Loucy (cell line): ENCODE results near the gene LY6G5C.

Experiments used
- H2AFZ ChIP-seq: fragments of 200-600 bp; sonication (generic); 2 replicates; pipeline ENCODE4 v1.6.0; 2016; ENCODE audit warnings: antibody characterized with exemption, mild to moderate bottlenecking, low read length, moderate library complexity
- H3F3A ChIP-seq: fragments of 200-600 bp; 2 replicates; pipeline ENCODE4 v1.6.0; 2016; ENCODE audit warnings: antibody characterized with exemption, low read depth, mild to moderate bottlenecking
- H3K27me3 ChIP-seq: fragments of 200-600 bp; sonication (generic); 2 replicates; pipeline ENCODE4 v1.6.1; 2014; ENCODE audit warnings: low read length, mild to moderate bottlenecking; ENCODE audit not compliant: insufficient read depth, poor library complexity, severe bottlenecking
- H3K36me3 ChIP-seq: fragments of 200-600 bp; sonication (generic); 2 replicates; pipeline ENCODE4 v1.6.1; 2016; ENCODE audit warnings: low read length; ENCODE audit not compliant: insufficient read depth
- H3K4me1 ChIP-seq: fragments of 200-600 bp; sonication (generic); 2 replicates; pipeline ENCODE4 v1.5.1; 2014; ENCODE audit warnings: low read length, mild to moderate bottlenecking; ENCODE audit not compliant: insufficient read depth, poor library complexity, severe bottlenecking
- H3K4me2 ChIP-seq: fragments of 200-600 bp; sonication (generic); 2 replicates; pipeline ENCODE4 v1.6.0; 2014; ENCODE audit warnings: antibody characterized with exemption, low read length, low read depth, mild to moderate bottlenecking; ENCODE audit not compliant: poor library complexity, severe bottlenecking
- H3K4me3 ChIP-seq: fragments of 200-600 bp; sonication (generic); 2 replicates; pipeline ENCODE4 v1.5.1; 2014; ENCODE audit warnings: low read length, mild to moderate bottlenecking, mixed read lengths; ENCODE audit not compliant: poor library complexity, severe bottlenecking
- H3K79me2 ChIP-seq: fragments of 200-600 bp; sonication (generic); 2 replicates; pipeline ENCODE4 v1.6.1; 2014; ENCODE audit warnings: low read length; ENCODE audit not compliant: insufficient read depth
- H3K9ac ChIP-seq: fragments of 200-600 bp; sonication (generic); 2 replicates; pipeline ENCODE4 v1.6.0; 2014; ENCODE audit warnings: mild to moderate bottlenecking, low read depth, low read length, moderate library complexity; ENCODE audit not compliant: poor library complexity, severe bottlenecking
- H3K9me2 ChIP-seq: fragments of 200-600 bp; sonication (generic); replicated peaks from 2 replicates; pipeline ENCODE4 v1.6.1; 2016; ENCODE audit warnings: low read depth, low read length, mixed read lengths
- H3K9me3 ChIP-seq: fragments of 200-600 bp; sonication (generic); 2 replicates; pipeline ENCODE4 v1.6.1; 2014; ENCODE audit warnings: mild to moderate bottlenecking, antibody characterized with exemption, low read length, low read depth; ENCODE audit not compliant: insufficient read depth
- H4K20me1 ChIP-seq: fragments of 200-600 bp; sonication (generic); 2 replicates; pipeline ENCODE4 v1.6.0; 2014; ENCODE audit warnings: antibody characterized with exemption, low read length, mild to moderate bottlenecking; ENCODE audit not compliant: insufficient read depth, poor library complexity, severe bottlenecking
- CTCF ChIP-seq: fragments of 200-600 bp; sonication (generic); conservative IDR thresholded peaks from 2 replicates; pipeline ENCODE4 v1.5.1; 2014; ENCODE audit warnings: mild to moderate bottlenecking, antibody characterized with exemption, low read length
- EZH2phosphoT487 ChIP-seq: fragments of 200-600 bp; IDR thresholded peaks from 2 replicates; pipeline ENCODE4 v1.6.1; 2018; ENCODE audit warnings: antibody characterized with exemption, mild to moderate bottlenecking, moderate library complexity, borderline replicate concordance

LY6G5C gene

DNA sequence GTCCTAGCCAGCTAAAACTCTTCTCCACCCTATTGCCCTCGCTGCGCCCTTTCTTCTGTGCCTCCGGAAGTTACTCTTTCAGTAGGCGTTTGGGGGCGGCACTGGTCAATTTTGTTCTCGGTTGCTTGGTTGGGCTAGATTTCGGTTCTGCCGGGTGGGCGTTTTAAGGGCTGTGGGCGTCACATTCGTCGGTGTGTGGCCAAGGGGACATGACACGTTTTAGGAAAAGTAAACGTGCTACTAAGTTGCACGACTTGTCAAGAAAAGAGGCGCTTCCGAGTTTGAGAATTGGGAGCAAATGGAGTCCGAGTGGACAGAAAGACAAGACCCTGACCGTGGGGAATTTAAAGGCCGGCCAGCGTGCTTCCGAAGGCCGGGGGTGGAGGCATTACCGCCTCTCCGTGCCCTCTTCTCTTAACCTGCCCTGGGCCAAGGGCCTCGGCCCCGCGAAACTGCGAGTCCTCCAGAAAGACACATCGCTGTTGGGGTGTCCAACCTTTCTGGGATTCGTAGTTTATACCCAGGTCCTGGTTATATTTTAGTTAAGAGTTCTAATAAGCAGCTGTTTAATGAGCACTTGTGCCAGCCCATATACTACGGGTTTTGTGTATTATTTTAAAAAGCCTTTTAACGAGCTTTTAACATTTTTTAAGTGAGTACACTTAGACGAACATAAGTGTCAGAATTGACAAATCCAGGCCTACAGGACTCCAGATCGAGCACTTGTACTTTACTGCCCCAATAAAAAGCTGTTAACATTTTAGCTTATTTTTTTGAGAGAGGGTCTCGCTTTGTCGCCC, 27.7 kb downstream of the LY6G5C start:
- no peaks in the 10 kb centered on the region for H3K9me3 ChIP-seq
- H3K36me3 ChIP-seq, result peaks cover 19% of the 10 kb centered on the region; the same call in 1 of the 2 replicates
- peak overlapping the region; percentile 88 for H3K9ac ChIP-seq
- H3K4me3 ChIP-seq, result peak overlapping the region; percentile 81
- peaks cover 51% of the 10 kb centered on the region for H3K79me2 ChIP-seq
- H3K9me2 ChIP-seq, result no peaks in the 10 kb centered on the region
- peaks cover 36% of the 10 kb centered on the region for H4K20me1 ChIP-seq
- H2AFZ ChIP-seq, result peak overlapping the region; percentile 82; the same call in 1 of the 2 replicates
- 0 out of 2 replicates have a peak, but pooled peaks cover 7% of the 10 kb centered on the region for H3F3A ChIP-seq
- H3K4me2 ChIP-seq, result peak overlapping the region; percentile 85
- peak; percentile 28; the same call in 1 of the 2 replicates for TF ChIP-seq CTCF
- no peak for TF ChIP-seq EZH2phosphoT487
- H3K4me1 ChIP-seq, result peaks cover 28% of the 10 kb centered on the region
- H3K27me3 ChIP-seq, result no peaks in the 10 kb centered on the region

DNA sequence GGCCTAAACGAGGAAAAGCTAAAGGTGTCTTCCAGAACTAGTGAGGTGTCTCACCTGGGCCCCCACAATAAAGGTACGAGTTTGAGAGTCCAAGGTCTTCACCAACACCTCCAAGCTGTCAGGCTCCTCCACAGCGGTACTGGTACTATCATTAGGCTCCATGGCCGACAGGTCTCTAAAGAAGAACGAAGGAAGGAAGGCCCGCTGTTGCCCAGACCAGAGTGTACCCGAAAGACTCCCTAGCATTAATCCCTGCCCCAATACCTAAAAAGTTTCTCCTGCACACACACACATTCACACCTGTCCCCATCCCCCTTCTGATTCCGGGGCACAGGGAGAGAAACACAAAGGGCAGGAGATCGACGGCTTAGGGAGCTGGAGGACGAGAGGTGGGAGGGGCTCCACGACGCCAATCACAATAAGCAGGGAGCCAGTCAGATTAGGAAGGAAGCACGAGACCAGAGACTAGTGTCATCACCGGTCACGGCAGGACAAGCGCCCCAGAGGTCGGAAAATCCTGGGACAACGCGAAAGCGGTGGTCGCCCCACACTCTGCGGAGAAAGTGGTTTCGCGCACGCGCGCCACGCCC, 29.2 kb downstream of the LY6G5C start:
- Histone ChIP-seq H4K20me1 (peaks cover 33% of the 10 kb centered on the region), H3K79me2 (peaks cover 58% of the 10 kb centered on the region), H3K9me3 (no peaks in the 10 kb centered on the region), H3K36me3 (peaks cover 32% of the 10 kb centered on the region; the same call in 1 of the 2 replicates), H3K9ac (peak overlapping the region; percentile 88), H3K4me1 (peaks cover 19% of the 10 kb centered on the region), H3K9me2 (no peaks in the 10 kb centered on the region), H3K4me2 (peak overlapping the region; percentile 85), H3F3A (0 out of 2 replicates have a peak, but pooled peaks cover 7% of the 10 kb centered on the region), H2AFZ (peak overlapping the region; percentile 82; the same call in 1 of the 2 replicates), H3K4me3 (peak overlapping the region; percentile 81), H3K27me3 (no peaks in the 10 kb centered on the region)
- no peak for TF ChIP-seq EZH2phosphoT487

DNA sequence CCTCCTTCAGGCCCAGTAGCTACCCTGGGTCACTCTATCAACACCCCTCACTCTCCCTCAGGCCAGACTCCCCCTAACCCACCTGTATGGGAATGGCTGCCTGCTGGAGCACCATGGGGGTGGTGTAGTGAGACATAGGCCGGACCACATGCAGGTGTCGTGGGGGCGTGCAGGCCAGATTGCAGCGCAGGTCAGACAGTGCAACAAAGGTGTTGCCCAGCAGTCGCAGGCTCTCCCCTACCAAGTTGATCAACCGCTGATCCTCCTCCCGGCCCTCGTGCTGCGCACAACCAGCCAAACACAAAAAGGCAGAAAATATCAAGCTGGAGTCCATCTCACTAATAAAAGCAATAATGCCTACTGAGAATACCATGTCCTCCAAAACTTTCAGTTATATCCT, 35.5 kb downstream of the LY6G5C start:
- Histone ChIP-seq H3K36me3 (peaks cover 92% of the 10 kb centered on the region; the same call in 1 of the 2 replicates), H4K20me1 (peaks cover 22% of the 10 kb centered on the region)

More for the DNA sequence above, 35.5 kb downstream of the LY6G5C start:
- H3K79me2 ChIP-seq, result peaks cover 45% of the 10 kb centered on the region
- H3K9me2 ChIP-seq, result no peaks in the 10 kb centered on the region
- H3K9me3 ChIP-seq, result no peaks in the 10 kb centered on the region
- H3F3A ChIP-seq, result no peaks in the 10 kb centered on the region
- no peak overlapping the region for H3K9ac ChIP-seq
- peaks cover 2% of the 10 kb centered on the region for H3K4me1 ChIP-seq
- no peak overlapping the region for H3K4me3 ChIP-seq
- no peaks in the 10 kb centered on the region for H3K27me3 ChIP-seq
- no peak overlapping the region for H2AFZ ChIP-seq
- H3K4me2 ChIP-seq, result no peak overlapping the region
- TF ChIP-seq CTCF (no peak), EZH2phosphoT487 (no peak)
